Measurements from ENCODE around the gene PHF3. TPM values are rescaled to one million over a fixed set of nuclear protein-coding genes. Genes with fewer than 3 reads are reported as not detected.

Gene PHF3
- total RNA-seq, 2 experiments from 2014 or later = 45.6 to 50.3 TPM

DNA sequence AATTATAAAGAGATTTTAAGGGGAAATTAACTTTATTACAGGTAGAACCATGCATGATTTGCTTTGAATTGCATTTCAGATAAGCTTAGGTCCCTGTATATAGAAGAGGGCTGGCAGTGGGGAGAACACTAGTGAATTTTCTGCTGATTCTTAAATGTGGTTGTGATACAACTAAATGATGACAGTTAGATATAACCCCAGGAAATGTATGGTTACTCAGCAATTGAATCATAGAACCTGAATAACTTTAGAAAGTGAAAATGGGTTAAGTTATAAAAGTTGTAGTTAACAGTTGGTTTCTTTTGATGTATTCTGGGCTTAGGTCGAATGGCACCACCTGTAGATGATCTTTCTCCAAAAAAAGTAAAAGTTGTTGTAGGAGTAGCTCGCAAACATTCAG, 70.1 kb downstream of the PHF3 start:
- CTCF ChIA-PET = interaction anchor here (0.9 kb wide), 1 partner anchor 107 kb away, joined by 4 read pairs; no protein-coding TSS in a partner anchor

DNA sequence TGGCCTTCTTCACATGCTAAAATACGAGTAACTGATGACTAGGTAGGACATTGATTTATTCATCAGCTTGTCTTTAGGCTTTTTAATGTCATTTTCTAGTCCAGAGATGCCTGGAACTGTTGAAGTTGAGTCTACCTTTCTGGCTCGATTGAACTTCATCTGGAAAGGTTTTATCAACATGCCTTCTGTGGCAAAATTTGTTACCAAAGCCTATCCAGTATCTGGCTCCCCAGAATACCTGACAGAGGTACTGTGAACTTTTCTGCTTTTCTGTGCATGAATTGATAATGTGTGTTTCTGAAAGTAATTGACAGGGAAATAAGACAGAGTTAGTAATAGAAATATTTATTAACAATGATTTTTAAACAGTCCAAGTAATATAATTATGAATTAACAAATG, 71.0 kb downstream of the PHF3 start:
- CTCF ChIA-PET = no interaction called here
- ATAC-seq (no peak), DNase-seq (no peak)
- Mint-ChIP-seq H3K4me1 (ENCODE audit: low read depth) (peaks cover 20% of the 10 kb centered on the region), H3K27ac (no peak overlapping the region), H3K9me3 (no peaks in the 10 kb centered on the region), H3K4me3 (no peak overlapping the region), H3K36me3 (ENCODE audit: low read depth) (peaks cover 46% of the 10 kb centered on the region), H3K27me3 (no peaks in the 10 kb centered on the region)
- TF ChIP-seq, protein P1, sequence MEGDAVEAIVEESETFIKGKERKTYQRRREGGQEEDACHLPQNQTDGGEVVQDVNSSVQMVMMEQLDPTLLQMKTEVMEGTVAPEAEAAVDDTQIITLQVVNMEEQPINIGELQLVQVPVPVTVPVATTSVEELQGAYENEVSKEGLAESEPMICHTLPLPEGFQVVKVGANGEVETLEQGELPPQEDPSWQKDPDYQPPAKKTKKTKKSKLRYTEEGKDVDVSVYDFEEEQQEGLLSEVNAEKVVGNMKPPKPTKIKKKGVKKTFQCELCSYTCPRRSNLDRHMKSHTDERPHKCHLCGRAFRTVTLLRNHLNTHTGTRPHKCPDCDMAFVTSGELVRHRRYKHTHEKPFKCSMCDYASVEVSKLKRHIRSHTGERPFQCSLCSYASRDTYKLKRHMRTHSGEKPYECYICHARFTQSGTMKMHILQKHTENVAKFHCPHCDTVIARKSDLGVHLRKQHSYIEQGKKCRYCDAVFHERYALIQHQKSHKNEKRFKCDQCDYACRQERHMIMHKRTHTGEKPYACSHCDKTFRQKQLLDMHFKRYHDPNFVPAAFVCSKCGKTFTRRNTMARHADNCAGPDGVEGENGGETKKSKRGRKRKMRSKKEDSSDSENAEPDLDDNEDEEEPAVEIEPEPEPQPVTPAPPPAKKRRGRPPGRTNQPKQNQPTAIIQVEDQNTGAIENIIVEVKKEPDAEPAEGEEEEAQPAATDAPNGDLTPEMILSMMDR (IDR thresholded peaks at IDR 0.05) = no peak
- intact Hi-C loops (cut with micrococcal nuclease) = no loop called here
- POLR2A ChIA-PET = no interaction called here

More for the DNA sequence above, 70.1 kb downstream of the PHF3 start:
- TF ChIP-seq, protein P1 (IDR thresholded peaks at IDR 0.05) = no peak
- DNase-seq = no peak
- H3K27ac Mint-ChIP-seq = peak overlapping the region; percentile 14
- no peaks in the 10 kb centered on the region for H3K27me3 Mint-ChIP-seq
- POLR2A ChIA-PET = no interaction called here
- intact Hi-C loops (cut with micrococcal nuclease) = no loop called here
- H3K36me3 Mint-ChIP-seq (ENCODE audit: low read depth) = peaks cover 43% of the 10 kb centered on the region
- peaks cover 20% of the 10 kb centered on the region for H3K4me1 Mint-ChIP-seq (ENCODE audit: low read depth)
- ATAC-seq = peak; percentile 61
- H3K9me3 Mint-ChIP-seq = no peaks in the 10 kb centered on the region
- no peak overlapping the region for H3K4me3 Mint-ChIP-seq

DNA sequence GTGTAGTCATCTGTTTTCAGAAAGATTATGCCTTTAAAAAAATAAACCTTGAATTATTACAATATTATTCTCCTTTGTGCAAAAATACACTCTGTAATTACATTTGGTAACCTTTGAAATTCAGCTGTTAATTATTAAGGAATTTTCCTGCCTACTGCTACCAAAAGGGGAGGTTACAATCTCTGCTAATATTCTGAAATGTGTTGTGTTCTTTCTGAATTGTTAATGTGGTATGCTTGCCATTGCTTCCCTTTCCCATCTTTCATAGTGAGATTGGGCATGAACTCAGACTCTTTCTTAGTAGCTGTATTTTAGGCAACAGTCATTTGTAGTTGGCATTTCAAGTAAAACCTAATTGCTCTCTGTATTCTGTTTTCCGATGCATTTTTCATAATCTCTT, 73.0 kb downstream of the PHF3 start:
- intact Hi-C loops (cut with micrococcal nuclease) = no loop called here
- POLR2A ChIA-PET = no interaction called here
- no peak overlapping the region for H3K27ac Mint-ChIP-seq
- H3K4me3 Mint-ChIP-seq = no peak overlapping the region
- ATAC-seq (no peak), DNase-seq (no peak)
- no peaks in the 10 kb centered on the region for H3K9me3 Mint-ChIP-seq
- H3K4me1 Mint-ChIP-seq (ENCODE audit: low read depth) = peaks cover 24% of the 10 kb centered on the region
- TF ChIP-seq, protein P1 (IDR thresholded peaks at IDR 0.05) = no peak
- CTCF ChIA-PET = interaction anchor here (1.0 kb wide), 1 partner anchor 110 kb away, joined by 3 read pairs; no protein-coding TSS in a partner anchor
- no peaks in the 10 kb centered on the region for H3K27me3 Mint-ChIP-seq
- peaks cover 61% of the 10 kb centered on the region for H3K36me3 Mint-ChIP-seq (ENCODE audit: low read depth)

DNA sequence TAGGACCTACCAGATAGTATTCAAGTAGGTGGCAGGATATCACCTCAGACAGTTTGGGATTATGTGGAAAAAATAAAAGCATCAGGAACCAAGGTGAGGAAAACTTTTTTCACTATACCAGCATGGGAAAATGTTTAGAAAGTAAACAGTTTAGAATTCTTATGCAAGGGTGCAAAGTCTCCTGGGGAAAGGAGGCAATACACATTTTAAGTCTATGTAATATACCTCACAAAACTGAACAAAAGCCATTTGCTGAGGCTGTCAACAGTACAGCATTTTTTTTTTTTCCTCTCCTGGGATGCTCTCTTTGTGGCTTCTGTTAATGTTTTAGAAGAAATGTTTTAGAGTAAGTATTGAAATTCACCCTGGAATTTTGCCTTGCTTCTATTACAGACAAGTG, 73.5 kb downstream of the PHF3 start:
- no peaks in the 10 kb centered on the region for H3K27me3 Mint-ChIP-seq
- H3K27ac Mint-ChIP-seq = no peak overlapping the region

GRCh38 chr6:63713332-63713731, 77.7 kb downstream of the PHF3 start:
- Mint-ChIP-seq H3K36me3 (ENCODE audit: low read depth) (peaks cover 39% of the 10 kb centered on the region), H3K9me3 (no peaks in the 10 kb centered on the region), H3K4me1 (ENCODE audit: low read depth) (peaks cover 4% of the 10 kb centered on the region), H3K4me3 (no peak overlapping the region), H3K27me3 (no peaks in the 10 kb centered on the region), H3K27ac (no peak overlapping the region)
- TF ChIP-seq, protein P1 (IDR thresholded peaks at IDR 0.05) = no peak
- intact Hi-C loops (cut with micrococcal nuclease) = no loop called here
- CTCF ChIA-PET = no interaction called here
- POLR2A ChIA-PET = no interaction called here
- ATAC-seq = no peak
- no peak for DNase-seq

More for the DNA sequence above, 73.5 kb downstream of the PHF3 start:
- ATAC-seq (no peak), DNase-seq (no peak)
- intact Hi-C loops (cut with micrococcal nuclease) = no loop called here
- Mint-ChIP-seq H3K36me3 (ENCODE audit: low read depth) (peaks cover 60% of the 10 kb centered on the region), H3K4me1 (ENCODE audit: low read depth) (peaks cover 24% of the 10 kb centered on the region), H3K9me3 (no peaks in the 10 kb centered on the region), H3K4me3 (no peak overlapping the region)
- CTCF ChIA-PET = interaction anchor here (1.0 kb wide), 1 partner anchor 111 kb away, joined by 3 read pairs; no protein-coding TSS in a partner anchor
- POLR2A ChIA-PET = no interaction called here
- TF ChIP-seq, protein P1 (IDR thresholded peaks at IDR 0.05) = no peak

Data from activated CD8-positive, alpha-beta T cell treated with anti-CD3 and anti-CD28 coated beads for 36 hours (primary cell).